ENCODE results near the gene UBE3C.

Gene UBE3C

DNA sequence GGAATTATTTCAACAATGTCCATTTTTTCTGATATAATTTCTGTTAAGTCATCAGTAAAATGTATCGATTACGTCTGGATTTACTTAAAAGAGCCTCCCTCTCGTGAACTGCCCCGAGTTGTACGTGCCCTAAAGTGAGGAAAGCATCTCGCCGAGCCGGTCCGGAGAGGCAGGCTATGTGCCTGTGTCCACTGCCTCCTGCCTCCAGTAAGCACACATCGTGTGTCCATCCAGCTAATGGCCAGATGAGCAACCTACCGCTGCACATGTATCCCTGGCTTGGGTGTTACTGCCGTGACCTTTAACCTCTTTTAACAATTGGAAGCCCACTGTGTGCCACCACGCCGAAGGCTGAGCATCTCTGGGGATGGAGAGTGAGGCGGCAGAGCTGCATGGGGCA lies 174.9 kb downstream of the UBE3C start:
- H2AFZ ChIP-seq (ENCODE audit: low read depth, low read length): no peak overlapping the region
- H3K36me3 ChIP-seq (replicated peaks; ENCODE audit: low read depth, low read length): no peaks in the 10 kb centered on the region
- H3K9me3 ChIP-seq (ENCODE audit: insufficient read depth, low read length): no peaks in the 10 kb centered on the region
- no peak overlapping the region for H3K4me2 ChIP-seq (ENCODE audit: low read length)
- H3K9ac ChIP-seq (ENCODE audit: low read length): no peak overlapping the region
- no peaks in the 10 kb centered on the region for H3K79me2 ChIP-seq (ENCODE audit: low read length)
- 0 out of 2 replicates have a peak, but pooled peaks cover 2% of the 10 kb centered on the region for H3K4me1 ChIP-seq (ENCODE audit: low read length)
- no peaks in the 10 kb centered on the region for H4K20me1 ChIP-seq (ENCODE audit: insufficient read depth, low read length)
- no peaks in the 10 kb centered on the region for H3K27me3 ChIP-seq (ENCODE audit: low read depth, low read length)
- H3K4me3 ChIP-seq (ENCODE audit: low read length): no peak overlapping the region
- H3K27ac ChIP-seq (ENCODE audit: low read length): no peak overlapping the region
- TF ChIP-seq EZH2phosphoT487 (IDR thresholded peaks at IDR 0.05; ENCODE audit: low read depth): no peak
- TF ChIP-seq, protein P1, sequence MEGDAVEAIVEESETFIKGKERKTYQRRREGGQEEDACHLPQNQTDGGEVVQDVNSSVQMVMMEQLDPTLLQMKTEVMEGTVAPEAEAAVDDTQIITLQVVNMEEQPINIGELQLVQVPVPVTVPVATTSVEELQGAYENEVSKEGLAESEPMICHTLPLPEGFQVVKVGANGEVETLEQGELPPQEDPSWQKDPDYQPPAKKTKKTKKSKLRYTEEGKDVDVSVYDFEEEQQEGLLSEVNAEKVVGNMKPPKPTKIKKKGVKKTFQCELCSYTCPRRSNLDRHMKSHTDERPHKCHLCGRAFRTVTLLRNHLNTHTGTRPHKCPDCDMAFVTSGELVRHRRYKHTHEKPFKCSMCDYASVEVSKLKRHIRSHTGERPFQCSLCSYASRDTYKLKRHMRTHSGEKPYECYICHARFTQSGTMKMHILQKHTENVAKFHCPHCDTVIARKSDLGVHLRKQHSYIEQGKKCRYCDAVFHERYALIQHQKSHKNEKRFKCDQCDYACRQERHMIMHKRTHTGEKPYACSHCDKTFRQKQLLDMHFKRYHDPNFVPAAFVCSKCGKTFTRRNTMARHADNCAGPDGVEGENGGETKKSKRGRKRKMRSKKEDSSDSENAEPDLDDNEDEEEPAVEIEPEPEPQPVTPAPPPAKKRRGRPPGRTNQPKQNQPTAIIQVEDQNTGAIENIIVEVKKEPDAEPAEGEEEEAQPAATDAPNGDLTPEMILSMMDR (IDR thresholded peaks at IDR 0.05; ENCODE audit: low read depth, low read length): no peak

DNA sequence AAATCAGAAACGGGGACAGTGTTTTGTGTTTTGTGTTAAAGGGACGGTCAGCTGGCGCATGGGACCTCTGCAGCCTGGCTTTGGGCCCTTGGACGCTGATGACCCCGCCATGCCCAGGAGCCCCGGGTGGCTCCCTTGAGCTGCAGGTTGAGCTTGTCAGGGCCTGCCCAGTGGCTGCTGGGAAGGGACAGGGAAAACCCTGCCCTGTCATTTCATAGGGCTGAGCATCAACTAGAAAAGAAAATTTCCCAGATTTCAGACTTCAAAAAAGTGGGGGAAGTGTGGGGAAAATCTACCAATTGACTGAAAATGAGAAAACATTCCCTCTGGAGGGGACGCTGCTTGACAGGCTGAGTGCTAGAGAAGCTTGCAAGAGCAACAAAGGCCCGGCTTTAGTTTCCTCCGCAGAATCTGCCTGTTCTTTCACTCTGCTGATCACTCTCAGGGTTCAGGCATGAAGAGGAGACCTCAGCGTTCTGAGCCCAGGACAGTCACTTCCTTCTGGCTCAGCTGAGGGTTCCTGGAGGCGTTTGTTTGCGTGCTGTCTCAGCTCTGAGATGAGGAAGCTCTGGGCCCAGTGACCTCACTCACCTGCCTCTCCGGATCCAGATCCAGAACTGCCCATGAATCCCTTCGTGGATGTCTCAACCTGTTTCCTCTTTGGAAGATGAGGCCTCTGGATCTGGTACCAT lies 179.4 kb downstream of the UBE3C start:
- H3K79me2 ChIP-seq (ENCODE audit: low read length): no peaks in the 10 kb centered on the region
- H3K36me3 ChIP-seq (replicated peaks; ENCODE audit: low read depth, low read length): no peaks in the 10 kb centered on the region
- no peak overlapping the region for H3K4me2 ChIP-seq (ENCODE audit: low read length)
- no peaks in the 10 kb centered on the region for H3K27me3 ChIP-seq (ENCODE audit: low read depth, low read length)
- 0 out of 2 replicates have a peak, but pooled peaks cover 2% of the 10 kb centered on the region for H3K4me1 ChIP-seq (ENCODE audit: low read length)
- no peak overlapping the region for H3K9ac ChIP-seq (ENCODE audit: low read length)
- no peaks in the 10 kb centered on the region for H3K9me3 ChIP-seq (ENCODE audit: insufficient read depth, low read length)
- H3K4me3 ChIP-seq (ENCODE audit: low read length): no peak overlapping the region
- H4K20me1 ChIP-seq (ENCODE audit: insufficient read depth, low read length): no peaks in the 10 kb centered on the region
- no peak overlapping the region for H2AFZ ChIP-seq (ENCODE audit: low read depth, low read length)
- TF ChIP-seq EZH2phosphoT487 (IDR thresholded peaks at IDR 0.05; ENCODE audit: low read depth): no peak
- TF ChIP-seq, protein P1 (IDR thresholded peaks at IDR 0.05; ENCODE audit: low read depth, low read length): no peak
- no peak overlapping the region for H3K27ac ChIP-seq (ENCODE audit: low read length)
